GM19240 (cell line): ENCODE results near the gene DOK1.

ENCODE experiments used
- DNase-seq: peaks from one replicate; pipeline ENCODE4 v3.0.0; 2011; ENCODE audit warnings: low spot score; ENCODE audit not compliant: insufficient read length

Gene DOK1

GRCh38 chr2:74553892-74554819 is at the start of gene DOK1, which contains the start of gene LOXL3:
TSS of gene DOK1 (plus strand) at chr2:74554720. CDS start at chr2:74554755, 35 bp downstream.
TSS of gene LOXL3 (minus strand) at chr2:74553942. CDS start at chr2:74552634, 1,308 bp downstream.
- DNase-seq = no peak

DNA sequence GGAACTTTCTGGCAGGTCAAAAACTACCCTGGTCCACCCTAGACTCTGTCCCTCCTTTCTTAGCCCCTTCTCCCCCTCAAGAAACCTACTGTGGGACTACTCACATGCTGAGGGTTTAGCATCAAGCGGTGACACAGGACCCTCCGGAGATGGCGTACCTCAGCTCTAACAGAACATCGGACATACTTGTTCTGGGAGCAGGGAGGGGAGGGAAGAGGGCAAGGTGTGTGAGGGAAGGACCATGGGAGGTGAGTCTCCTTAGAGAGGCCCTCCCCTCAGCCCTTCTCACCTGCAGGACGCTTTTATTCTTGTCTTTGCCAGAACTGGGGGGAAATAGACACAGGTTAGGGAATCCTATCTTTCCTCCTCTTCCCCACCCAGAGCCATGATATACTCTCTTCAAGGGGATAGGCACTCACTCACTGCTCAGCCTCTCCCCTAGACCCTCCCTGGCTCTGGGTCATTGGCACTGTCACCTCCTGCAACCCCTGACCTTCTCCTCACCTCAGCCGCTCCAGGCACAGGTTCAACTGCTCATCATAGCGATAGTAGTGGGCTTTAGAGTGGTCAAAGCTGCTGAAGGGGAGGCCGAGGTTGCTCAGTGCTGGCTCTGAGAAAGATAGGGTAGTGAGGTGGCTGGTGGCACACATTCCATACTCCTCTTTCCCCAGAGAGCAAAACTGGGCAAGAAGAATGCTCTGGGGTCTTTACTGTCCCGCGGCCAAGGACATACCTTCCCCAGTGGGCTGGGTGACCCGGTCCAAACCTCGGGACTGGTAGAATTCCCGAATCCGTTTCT is 48.9 kb upstream of the DOK1 start:
- DNase-seq = no peak

DNA sequence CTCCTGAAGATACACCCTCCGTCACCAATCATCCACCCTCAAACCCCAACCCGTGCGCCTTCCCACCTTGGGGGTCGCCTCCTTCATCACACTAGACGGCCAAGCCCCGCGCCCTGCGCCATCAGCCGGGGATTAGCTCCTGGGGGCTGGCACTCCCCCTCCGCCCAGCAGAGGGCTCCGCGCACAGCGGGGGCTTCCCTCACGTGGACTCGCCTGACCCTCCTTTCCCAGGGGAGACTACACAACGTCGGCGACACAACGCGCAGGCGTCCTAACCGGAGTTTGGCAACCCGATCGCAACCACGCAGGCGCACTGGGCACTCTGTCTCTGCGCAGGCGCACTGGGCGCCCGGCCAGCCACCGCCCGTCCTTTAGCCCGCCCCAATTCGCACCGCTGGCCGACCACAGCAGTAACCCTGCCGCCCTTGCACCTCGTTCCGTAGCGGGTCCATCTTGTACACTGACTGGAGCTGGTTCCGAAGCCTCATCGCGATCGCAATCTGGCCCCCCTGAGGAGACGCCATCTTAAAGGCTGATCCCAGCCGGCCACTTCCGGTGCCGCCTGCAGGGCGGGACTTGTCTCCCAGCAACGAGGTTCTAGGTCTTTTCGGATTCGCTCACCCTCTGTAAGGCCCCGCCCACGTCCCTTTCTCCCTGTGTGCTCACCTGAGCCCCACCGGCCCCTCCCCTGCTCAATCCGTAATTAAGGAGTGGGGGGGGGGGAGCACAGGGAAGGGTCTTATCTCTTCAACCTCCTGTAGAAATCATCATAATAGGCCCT is 47.2 kb upstream of the DOK1 start, which contains the start of gene PCGF1:
TSS of gene PCGF1 (minus strand) at position 551 of the 781 bp plus-strand sequence. CDS start at position 524, 27 bp downstream.
- peak; percentile 94 for DNase-seq

GRCh38 chr2:74507926-74508520 is 46.5 kb upstream of the DOK1 start:
- DNase-seq = no peak

DNA sequence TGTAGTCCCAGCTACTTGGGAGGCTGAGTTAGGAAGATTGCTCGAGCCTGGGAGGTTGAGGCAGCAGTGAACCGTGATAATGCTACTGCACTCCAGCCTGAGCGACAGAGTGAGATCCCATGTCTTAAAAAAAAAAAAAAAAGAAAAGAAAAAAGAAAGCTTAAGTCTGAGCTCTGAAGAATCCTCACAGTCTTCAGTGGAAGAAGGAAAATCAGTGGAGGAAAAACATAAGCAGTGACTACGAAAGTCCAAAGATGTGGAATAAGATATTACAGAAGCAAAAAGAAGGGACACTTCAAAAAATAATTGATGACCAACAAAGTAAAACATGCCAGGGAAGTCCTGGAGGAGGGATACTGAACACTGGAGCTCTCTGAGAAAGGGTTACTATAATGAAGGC is 44.2 kb upstream of the DOK1 start:
- DNase-seq = no peak

GRCh38 chr2:74511104-74511989 is 43.2 kb upstream of the DOK1 start:
- DNase-seq = no peak

DNA sequence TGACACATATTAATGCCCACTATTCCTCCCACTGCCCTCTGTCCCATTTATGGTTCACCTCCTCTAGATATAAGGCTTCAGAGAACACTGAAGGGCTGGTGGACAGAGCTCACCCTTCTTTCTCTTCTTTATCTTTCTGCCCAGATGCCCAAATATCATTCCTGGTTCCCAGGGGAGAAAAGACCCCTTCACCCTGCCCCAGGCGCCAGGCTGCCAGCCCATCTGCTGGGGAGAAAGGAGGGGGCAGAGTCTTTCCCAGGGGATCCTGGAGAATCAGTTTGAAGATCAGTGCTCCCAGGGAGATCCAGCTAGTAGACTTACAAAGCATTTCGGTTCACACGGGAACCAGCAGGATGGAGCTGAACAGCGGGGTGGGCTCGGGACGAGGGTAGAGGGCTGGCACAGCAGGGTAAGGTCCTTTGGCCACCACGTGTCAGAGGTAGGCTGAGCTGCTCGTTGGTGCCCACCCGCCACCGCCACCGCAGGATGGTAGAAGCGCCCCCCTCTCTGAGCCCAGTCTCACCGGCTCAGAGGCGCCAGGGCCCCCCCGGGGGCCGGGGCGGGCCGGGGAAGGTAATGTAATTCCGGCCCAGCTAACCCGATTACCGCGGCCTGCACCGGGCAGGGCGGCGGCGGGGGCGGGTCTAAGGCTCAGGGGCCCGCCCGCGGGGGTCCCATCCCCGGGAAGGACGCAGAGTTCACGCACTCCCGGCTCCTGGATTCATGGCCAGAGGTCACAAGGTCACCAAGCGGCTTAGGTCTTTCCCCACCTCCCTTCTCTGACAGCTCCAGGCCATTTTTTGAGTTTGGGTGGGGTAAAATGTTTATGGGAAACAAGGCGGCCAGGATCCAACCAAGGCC is 41.5 kb upstream of the DOK1 start:
- no peak for DNase-seq

GRCh38 chr2:74513605-74514367 is 40.7 kb upstream of the DOK1 start:
- DNase-seq = no peak

DNA sequence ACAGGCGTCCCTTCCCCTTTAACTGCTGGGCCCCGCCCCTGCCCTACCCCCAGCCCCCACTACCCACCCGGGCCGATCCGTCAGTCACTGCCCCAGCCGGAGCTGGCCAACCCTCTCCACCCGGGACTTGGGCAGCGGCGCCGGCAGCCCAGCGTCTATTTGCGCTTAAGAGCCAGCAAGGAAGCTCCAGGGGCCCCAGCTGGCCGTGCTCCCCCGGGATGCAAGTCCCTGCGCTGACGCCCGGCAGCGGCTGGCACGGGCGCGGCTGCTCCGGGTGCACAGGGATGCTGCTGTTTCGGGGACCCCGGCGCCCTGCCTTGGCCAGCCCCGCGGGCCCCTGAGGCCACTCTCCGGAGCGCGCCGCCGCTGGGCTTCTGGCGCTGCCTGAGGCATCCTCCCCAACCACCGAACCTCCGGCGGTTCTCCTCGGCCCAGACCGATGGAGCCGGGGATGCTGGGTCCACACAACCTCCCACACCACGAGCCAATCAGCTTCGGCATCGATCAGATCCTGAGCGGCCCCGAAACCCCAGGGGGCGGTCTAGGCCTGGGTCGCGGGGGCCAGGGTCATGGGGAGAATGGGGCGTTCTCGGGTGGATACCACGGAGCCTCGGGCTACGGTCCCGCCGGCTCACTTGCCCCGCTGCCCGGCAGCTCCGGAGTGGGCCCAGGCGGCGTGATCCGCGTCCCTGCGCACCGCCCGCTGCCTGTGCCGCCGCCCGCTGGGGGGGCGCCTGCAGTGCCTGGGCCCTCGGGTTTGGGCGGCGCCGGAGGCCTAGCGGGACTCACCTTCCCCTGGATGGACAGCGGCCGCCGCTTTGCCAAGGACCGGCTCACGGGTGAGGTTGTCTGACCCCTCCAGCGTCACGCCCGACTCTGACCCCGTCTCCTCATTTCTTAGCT is 39.9 kb upstream of the DOK1 start, which contains the start of gene TLX2:
TSS of gene TLX2 (plus strand) at position 83 of the 903 bp plus-strand sequence. CDS start at position 440, 357 bp downstream.
- no peak for DNase-seq

DNA sequence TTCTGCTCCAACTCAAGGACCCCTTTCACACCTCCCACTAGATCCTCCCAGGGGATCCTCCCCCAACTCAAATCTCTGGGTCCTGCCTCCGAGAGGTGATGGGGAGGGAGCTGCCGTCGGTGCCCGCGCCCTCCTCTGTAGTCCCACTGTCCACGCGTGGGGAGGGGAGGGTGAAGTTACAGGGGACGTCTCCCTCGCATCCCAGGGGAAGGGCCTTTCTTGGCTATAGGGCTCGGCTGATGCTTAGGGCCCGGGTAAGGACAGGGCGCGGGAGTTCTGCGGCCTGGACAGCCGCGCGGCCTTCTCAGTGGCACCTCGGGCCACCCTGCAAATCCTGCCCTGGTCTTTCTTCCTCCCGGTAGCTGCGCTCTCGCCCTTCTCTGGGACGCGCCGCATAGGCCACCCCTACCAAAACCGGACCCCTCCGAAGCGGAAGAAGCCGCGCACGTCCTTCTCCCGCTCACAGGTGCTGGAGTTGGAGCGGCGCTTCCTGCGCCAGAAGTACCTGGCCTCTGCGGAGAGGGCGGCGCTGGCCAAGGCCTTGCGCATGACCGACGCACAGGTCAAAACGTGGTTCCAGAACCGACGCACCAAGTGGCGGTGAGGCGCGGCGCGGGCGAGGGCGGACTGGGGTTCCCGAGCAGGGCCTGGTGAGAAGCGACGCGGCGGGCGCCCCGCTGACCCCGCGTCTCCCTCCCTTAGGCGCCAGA is 39.1 kb upstream of the DOK1 start:
- no peak for DNase-seq

DNA sequence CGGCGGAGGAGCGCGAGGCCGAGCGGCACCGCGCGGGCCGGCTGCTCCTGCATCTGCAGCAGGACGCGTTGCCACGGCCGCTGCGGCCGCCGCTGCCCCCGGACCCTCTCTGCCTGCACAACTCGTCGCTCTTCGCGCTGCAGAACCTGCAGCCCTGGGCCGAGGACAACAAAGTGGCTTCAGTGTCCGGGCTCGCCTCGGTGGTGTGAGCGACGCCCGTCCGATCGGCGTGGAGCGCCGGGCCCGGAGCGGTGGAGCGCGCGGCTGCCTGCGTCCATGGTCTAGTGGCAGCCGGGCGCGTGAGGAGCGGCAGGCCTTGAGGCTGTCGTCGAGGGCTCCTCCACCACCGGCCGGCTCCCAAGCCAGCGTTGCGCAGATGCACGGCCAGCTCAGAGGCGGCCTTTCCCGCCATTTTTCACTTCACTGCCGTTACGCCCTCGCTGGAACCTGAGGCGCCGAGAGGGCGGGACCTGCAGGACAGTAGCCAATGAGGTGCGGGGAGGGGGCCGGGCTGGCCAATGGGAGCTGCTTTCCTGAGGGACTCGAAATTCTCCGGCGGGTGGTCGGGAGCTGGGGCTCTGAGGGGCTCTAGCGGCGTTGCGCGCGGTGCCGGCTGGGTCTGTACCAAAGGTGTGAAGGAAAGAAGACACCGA is 38.4 kb upstream of the DOK1 start:
- no peak for DNase-seq

DNA sequence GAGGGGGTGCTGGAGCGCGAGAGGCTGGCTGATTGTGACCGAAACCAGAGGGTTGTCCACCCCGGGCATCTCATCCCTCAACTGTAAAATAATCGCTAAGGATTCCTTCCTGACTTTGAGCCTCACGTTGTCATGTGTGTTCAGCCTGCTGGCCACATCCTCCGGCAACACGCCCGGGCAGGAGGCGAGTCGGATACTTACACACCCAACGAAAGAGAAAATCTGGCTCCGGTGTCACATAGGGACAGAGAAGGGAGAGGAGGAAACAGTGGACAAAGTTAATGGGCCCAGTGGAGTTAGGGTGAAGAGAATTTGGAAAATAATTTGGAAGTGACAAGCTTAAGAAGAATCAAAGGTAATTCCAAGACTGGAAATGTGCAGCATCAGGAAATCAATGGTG is 37.9 kb upstream of the DOK1 start:
- no peak for DNase-seq

DNA sequence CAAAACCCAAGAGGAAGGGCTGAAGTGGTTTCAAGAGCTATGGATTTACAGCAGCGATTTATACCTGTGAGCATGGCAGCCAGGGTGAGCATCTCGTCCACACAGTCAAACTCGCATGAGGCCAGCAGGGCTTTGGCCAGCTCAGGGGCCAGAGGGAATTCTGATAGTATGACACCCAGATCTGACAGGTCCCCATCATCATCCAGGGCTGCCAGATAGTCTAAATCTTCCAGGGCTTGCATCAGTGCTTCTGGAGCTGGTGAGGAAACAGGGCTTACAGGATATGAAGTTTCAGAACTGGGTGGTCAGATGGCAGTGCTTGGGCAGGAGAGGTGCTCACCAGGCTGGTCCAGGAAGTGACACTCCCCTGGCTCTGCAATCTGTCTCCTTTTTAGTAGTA is 32.0 kb upstream of the DOK1 start:
- no peak for DNase-seq

DNA sequence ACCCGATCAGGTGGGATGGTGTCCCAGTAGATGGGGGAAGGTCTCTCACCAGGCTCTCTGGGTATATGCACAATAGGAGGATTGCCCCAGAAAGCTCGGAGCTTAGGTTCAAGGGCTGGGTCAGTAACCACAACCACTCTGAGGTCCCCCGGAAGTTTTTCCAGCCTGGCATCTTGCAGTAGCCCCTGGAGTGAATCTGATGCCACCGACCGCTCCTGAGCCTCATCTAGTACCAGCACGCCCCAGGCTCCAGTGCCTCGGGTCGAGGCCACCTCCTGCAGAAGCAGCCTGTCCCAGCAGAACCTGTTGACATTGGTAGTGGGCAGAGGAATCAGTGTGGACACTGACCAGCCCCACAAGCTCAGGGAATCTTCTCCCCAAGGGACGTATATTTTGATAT is 30.5 kb upstream of the DOK1 start:
- DNase-seq = no peak

GRCh38 chr2:74524955-74525716 is 29.4 kb upstream of the DOK1 start:
- no peak for DNase-seq
